ENCODE results near the gene RNH1.

The RNH1 gene

DNA sequence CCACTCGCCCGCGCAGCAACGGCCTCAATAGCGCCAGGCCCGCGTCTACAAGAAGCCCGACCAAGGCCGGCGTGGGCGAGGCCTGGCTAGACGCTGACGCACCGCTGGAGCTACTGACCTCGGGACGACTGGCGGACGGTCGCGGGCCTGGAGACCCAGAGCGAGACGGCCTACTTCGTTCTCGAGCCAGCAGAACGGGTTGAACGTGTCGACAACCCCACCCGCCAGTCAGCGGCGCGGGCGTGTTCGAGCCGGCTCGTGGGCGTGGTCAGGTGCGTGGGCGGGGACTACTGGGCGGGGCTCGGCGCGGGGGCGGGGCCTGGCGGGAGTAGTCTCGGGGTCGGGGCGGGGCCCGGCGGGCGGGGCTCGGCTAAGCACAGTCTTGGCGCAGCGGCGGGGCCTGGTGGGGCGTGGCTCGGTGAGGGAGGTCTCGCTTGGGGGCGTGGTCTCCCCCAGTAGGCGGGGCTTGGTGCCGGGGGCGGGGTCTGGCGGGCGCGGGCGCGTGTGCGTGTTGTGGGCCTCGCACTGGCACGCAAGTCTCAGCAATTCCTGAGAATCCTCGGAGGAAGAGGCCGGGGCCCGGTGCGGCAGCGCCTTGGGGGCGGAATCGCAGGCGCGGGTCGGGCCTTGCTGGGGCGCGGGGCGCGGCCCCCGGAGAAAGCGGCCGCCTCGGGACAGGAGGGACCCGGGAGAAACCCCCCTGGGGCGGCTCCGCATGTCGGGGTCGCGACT lies at the start of gene RNH1:
Gene RNH1, minus strand, starts transcription at position 248 of the 732 bp plus-strand sequence. CDS start 5,080 bp downstream, outside the sequence.
- DNase-seq (ENCODE audit: low spot score), result peak; percentile 97

DNA sequence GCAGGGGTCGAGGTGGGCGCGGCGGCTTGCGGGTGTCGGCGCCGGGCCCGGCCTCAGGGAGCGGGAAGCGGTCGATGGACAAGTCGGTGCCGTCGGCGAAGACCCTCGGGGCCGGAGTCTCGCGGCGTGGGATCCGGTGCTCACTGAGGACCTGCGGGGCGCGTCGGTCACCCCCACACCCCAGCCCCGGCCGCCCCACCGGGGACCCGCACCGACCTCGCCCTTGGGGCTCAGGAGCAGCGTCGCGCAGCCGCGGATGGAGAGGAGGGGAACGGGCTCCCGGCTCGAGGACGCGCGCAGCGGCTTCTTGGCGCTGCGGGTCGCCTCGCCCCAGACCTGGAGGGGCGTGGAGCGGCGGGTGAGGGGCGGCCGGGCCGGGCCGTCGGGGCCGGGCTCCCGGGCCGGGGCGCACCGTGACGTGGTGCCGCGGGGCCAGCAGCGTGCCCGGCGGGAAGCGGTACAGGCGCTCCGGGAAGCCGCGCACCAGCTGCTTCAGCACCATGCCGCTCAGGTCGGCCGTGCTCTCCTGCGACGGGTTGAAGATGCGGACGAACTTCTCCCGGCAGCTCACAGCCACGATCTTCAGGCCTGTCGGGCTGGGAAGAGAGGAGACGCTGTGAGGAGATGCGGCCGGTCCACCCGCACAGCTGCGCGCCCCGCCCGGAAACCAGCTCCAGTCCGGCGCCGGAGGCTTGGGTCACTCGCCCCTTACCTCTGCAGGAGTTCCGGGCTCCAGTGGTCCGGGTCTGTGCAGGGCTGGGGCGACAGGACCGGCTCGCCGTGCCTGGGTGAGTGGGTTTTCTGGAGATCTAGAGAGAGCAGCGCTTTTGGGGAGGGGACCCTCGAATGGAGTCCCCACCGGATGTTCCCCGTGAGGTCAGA lies 49.0 kb upstream of the RNH1 start:
- no peak for DNase-seq (ENCODE audit: low spot score)

DNA sequence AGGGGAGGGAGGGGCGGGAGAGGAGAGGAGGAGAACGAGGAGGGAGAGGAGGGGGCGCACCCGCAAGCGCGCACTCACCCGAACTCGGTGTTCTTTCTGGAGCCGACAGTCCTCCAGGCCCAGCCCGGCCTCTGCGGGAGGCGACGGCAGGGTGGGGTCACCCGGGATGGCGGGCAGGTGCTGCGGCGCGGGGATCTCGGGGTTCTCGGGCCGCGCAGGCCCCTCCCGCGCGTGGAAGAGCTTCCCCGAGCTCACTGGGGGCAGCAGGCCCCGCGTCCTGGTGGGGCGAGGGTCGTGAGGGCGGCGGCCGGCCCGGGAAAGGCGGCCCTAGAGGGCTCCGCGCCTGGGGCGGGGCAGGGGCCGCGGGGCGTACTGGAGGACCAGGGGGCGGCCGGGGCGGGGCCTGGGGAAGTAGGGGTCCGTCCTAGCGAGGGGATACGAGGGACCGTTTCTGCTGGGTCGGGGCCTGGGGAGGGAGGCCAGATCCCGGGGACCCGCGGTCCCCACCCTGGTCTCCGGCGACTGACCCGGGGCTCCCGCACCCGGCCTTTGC lies 48.3 kb upstream of the RNH1 start:
- no peak for DNase-seq (ENCODE audit: low spot score)

DNA sequence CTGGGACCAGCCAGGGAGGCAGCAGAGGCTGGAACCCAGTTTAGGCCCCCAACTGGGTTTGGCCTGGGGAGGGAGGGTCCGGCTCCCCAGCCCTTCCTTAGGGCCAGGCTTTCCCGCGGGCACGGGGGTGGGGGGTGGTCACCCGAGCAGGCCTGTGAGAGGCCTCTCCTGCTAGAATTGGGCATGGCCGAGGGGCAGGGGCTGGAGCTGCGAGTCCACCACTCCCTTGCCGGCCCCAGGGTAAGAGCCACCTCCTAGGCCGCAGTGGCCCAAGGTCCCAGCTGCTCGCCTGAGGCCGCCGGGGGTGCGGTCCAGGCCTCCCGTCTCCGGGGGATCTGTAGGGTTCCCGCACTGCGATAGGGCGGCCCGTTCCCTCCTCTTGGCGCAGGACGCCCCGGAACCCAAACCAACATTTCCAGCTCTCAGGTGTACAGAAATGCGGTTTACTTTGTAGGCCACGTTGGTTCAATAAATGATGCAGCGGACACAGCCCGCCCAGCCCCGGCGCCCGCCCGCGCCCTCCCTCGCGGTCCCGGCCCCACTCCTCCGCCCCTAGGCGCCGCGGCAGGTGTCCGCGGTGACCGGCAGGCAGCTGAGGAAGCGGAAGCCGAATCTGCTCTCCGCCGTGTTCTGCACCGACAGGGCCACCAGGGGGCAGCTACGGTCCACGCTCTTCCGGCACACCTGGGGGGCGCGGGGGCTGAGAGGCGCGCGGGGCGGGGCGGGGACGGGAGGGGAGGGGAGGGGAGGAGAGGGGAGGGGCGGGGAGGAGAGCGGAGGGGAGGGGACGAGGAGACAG lies 47.6 kb upstream of the RNH1 start:
- DNase-seq (ENCODE audit: low spot score), result peak; percentile 68

DNA sequence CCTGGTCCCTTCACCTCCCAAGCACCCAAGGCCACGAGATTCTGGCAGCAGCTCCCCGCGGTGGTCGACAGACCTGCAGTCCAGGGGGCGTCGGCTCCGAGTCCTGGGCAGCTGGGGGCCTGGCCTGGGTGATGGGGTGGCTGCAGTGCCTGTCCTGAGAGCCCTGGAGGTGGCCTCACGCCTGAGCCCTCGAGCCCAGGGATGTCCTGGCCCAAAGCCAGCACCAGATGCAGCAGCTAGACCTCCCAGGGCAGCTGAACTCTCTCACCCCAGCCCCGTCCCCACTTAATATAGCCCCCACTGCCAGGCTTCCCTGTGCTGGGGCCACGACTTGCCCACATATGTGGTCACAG lies 46.9 kb upstream of the RNH1 start:
- DNase-seq (ENCODE audit: low spot score), result no peak

DNA sequence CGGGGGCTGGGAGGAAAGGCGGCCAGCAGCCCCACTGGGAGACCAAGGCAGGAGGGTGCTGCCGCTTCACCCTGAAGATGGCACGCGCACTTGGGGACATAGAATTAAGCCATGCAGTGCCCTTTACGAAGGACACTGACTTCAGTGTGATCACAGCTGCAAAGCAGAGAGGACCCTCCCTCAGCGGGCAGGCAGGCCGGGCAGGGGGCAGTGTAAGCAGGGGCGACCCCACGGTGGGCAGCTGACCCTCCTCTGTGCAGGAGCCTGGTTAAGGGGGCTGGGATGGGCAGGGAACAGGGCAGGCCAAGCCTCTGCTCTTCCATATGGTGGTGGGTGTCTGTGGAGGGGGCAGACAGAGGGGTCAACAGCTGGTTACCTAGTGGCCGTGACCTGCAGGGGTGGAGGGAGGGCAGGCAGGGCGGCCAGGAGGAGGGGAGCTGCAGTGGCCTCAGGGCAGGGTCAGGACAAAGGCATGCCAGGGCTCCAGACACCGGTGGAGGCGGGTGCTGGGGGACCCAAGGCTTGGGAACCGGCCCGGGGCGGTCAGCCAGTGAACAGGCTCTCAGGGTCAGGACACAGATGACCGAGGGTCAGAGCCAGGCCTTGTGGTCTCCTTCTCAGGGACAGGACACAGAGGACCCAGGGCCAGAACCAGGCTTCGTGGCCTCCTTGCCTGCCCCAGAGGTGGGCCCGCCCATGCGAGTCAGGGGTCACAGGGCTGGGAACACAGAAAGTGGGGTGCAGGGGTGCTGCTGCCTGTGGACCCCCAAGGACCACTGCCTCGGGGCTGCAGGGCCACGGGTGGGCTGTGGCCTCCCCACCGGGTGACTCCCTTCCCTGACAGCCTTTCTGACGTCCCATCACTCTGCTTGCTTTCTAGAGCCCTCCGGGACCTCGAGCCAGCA lies 46.3 kb upstream of the RNH1 start:
- DNase-seq (ENCODE audit: low spot score), result no peak

DNA sequence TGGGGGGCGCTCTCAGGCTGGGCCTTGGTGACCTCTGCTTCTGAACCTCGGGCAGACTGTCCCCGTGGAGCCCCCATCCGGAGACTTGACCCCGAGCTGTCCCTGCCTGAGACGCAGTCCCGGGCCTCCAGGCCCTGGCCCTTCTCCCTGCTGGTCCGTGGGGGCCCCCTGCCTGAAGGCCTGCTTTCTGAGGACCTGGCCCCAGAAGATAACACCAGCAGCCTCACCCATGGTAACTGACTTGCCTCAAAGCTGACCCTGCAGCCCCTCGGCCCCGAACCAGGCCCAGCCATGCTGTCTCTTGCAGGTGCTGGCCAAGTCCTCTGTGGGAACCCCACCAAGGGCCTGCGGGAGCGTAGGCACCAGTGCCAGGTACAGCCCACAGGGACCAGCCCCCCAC lies 44.6 kb upstream of the RNH1 start:
- DNase-seq (ENCODE audit: low spot score), result no peak

DNA sequence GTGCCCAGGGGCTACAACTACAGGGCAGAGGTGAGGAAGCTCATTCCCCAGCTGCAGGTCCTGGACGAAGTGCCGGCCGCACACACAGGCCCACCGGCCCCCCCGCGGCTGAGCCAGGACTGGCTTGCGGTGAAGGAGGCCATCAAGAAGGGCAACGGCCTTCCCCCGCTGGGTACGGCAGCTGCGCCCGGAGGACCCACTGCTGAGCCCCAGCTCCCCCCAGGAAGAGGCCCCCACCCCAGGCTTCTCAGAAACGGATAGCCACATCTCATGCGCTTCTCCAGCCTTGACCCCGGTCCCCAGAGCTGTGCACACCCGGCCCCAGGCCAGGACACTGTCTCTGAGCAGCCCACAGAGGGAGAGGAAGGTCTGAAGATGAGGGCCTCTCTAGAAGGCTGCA lies 44.1 kb upstream of the RNH1 start:
- DNase-seq (ENCODE audit: low spot score), result no peak

DNA sequence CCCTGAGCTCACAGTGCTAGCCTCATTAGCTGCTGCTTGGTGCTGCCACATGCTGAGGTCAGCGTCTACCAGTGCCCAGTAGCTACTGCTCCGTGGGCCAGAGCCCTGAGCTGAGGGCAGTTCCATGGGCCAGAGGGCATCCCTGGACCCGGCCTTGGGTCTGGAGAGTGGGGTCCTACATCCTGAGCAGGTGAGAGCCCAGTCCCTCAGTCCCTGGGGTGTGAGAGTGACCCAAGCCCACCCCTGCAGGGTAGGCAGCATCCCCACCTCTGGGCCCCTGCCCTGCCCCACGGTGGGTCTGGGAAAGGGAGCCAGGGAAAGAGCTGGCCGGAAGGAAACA lies 43.7 kb upstream of the RNH1 start:
- DNase-seq (ENCODE audit: low spot score), result no peak

DNA sequence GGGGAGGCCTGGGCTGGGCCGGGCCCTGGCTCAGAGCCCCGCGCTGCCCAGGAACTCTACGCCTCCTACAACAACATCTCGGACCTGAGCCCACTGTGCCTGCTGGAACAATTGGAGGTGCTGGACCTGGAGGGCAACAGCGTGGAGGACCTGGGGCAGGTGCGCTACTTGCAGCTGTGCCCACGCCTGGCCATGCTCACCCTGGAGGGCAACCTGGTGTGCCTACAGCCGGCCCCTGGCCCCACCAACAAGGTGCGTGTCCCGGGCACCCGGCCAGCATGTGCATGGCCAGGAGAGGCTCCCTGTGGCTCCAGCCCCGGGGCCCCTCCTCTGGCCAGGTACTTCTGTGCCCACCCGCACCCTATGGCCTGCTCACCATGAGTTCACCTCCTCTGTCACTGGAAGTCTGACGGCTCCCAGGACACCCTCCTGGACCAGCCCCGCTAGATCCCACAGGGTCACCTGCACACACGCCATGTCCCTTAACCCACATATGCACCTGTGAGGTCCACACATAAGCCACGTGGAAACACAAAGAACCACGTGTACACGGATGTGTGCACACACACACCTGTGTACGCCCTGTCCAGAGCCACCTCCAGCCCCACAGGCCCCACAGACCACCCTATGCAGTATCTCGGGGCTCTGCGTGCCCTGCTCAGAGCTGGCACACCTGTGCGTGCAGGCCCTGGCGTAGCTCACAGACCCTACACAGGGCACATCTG lies 43.1 kb upstream of the RNH1 start:
- no peak for DNase-seq (ENCODE audit: low spot score)

DNA sequence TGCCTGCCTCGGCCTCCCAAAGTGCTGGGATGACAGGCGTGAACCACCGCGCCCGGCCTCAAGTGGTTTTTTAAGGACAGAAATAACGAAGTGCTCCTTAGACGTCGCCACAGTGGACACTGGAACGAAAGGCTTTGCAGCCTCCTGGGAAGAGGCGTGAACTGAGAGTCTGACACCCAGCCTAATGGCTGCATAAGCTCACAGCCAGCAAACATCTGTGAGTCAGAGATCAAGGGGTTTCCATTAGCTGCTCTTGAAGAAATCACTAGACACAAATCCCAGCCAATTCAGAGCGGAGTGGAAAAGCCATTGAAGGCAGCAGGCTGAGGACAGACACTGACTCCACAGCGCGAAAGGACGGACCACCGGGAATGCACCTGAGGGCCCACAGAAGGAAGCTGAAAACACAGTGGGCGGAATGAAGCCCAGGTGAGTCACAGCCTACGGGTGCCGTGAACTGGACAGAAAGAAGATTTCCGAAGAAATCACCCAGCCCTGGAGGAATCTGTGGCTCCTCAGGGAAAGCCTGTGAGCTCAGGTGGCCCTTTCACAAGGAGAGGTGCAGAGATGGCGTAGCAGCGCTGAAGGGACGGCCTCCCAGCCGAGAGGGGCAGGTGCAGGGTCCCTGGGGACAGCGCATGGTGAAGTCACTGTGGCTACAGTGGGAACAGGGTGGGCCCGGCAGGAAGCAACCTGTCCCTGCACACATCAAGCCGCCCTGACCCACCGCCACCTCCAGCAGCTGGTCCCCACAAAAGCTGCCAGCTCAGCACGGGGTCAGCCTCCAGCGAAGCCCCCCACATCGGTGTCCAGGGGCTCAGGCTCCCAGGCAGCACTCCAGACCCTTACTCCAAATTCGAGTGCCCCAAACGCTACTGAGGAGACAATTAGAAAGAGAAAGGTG lies 41.9 kb upstream of the RNH1 start:
- DNase-seq (ENCODE audit: low spot score), result no peak

DNA sequence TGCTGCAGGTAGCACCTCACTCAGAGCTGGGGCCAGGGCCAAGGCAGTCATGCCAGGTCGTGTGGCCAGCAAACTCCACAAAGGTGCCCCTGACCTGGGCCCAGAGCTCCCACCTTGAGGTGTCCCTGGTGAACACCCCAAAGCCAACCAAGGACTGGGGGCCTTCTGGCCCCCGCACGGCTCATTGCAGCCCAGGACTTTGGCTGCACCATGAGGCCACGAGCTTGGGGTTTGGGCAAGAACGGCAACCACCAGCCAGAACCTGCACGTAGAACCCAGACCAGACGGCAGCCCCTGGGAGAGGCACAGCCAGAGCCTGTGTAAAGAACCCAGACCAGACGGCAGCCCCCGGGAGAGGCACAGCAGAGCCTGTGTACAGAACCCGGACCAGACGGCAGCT lies 38.1 kb upstream of the RNH1 start:
- DNase-seq (ENCODE audit: low spot score), result no peak

DNA sequence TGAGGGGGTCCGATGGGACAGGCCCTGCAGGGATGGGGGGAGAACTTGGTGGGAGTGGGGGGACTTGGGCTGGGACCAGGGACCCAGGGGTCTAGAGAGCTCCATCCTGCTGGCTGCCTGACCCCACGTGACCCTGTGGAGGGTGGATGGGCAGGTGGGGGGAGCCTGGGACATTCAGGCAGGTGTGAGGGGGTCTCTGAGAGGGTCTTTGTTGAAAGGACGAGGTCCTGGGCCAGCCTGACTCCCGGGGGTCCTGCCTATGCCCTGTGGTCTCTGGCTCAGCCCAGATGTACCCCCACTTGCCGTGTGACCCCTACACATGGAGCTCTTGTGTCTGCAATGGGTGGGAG lies 37.8 kb upstream of the RNH1 start:
- no peak for DNase-seq (ENCODE audit: low spot score)

DNA sequence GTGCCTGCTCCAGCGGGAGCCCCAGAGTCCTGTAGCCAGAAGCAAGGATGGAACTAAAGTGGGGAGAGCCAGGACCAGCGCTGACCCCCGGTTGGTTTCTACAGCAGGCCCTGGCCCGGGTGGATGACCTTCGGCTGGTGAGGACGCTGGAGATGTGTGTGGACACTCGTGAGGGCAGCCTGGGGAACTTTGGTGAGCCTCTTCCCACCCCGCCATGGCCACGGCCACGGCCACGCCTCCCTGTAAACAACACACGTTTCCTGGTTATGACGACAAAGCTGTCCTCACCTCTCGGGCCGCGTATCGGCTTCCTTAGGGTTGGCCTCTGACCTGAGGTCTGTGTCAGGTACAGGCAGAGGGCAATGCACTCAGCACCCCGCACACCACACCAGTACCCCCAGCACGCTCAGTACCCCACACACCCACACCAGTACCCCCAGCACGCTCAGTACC lies 34.4 kb upstream of the RNH1 start:
- DNase-seq (ENCODE audit: low spot score), result no peak

DNA sequence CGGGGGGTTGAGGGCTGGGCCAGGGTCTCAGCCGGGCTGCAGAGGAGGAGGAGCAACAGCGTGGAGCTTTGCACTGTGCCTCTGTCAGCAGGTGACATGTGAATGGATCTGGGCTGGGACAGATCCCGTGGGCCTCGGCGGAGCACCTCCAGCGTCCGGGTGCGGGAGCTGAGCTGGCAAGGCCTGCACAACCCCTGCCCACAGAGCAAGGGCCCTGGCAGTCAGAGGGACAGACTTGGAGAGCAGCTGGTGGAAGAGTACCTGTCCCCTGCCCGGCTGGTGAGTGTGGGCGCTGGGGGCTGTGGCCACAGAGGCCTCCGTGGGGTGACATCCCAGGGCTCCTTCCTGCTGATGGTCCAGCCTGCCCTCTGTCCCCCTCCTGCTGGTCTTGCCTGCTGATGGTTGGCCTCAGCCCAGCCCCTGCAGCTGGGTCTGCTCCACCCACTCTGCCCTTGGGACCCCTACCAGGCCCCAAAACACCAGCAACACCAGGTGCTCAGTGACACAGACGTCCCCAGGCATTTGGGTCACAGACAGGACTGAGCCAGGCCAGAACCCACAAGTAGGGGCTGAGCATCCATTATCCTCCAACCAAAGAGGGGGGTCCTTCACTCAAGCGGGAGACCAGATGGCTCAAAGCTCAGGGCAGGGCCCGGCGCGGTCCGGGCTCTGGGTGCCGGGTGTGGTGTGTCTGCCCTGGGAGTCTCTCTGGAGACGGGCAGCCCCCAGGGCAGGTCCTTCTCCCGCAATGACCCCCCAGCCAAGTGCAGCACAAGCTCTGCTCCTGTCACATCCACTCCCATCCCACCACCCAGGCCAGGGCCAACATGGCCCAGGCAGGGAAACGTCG lies 33.8 kb upstream of the RNH1 start:
- no peak for DNase-seq (ENCODE audit: low spot score)

DNA sequence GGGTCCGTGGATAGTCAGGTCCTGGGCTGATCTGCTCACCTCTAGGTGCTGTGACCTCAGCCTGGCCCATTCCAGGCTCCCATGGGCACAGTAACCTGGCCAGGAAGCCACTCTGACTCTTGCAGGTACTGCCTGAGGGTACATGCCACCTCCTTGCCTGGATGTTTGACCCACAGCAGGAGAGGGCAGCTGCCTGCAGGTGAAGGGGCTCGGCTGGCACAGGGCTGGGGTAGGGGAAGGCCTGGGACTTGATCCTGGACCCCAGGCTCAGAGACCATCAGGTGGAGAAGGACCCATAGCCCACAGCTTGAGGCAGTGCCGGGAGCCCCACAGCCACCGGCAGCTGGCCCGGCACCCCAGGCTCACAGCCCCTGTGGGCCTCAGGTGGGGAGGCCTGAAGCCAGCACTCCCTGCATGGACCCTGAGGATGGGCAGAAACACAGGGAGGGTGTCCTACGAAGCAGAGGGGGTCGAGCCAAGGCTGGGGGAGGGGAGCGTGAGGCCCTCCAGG lies 33.0 kb upstream of the RNH1 start:
- DNase-seq (ENCODE audit: low spot score), result no peak

DNA sequence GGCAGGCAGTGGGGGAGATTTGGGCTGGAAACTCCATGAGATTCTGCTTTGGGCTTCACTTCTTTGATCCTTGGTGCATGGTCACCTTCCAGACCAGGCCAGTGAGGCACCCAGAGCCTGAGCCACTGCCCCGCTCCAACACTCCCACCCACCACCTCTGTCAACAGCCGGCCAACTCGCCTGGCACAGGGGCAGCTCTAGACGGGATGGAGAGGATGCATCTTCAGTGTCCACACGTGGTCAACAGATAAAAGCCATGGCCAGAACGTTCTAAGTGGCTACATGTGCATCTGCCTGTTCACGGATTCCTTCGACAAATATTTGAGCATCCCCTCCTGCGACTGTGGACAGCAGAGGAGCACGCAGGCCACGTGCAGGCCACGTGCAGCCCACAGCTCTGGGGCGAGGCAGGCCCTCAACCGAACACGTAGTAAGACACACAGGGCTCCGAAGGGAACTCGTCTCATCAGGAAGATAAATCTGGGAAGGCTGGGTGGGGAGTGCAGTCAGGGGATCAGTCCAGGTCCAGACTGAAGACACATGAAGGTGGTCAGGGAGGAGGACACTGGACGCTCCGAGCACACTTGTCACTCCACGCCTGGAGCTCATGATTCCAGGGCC lies 31.5 kb upstream of the RNH1 start:
- DNase-seq (ENCODE audit: low spot score), result no peak

Measured in hematopoietic multipotent progenitor cell treated with erythropoietin and hydrocortisone succinate and interleukin-3 and kit ligand, for 17 days (in vitro differentiated cells).